GM19397 (cell line): ENCODE data around the gene CCDC3.
"Not testable (repeated sequence)": the region's sequence is repeated elsewhere in the genome, so short reads cannot be mapped to it uniquely, and the experiment has no call there.

Experiments
- ATAC-seq: cut with Tn5 transposase; IDR thresholded peaks from one replicate; pipeline ENCODE4 v1.9.1; 2021; ENCODE audit warnings: mild to moderate bottlenecking, moderate library complexity; ENCODE audit not compliant: unreplicated experiment

The CCDC3 gene

DNA sequence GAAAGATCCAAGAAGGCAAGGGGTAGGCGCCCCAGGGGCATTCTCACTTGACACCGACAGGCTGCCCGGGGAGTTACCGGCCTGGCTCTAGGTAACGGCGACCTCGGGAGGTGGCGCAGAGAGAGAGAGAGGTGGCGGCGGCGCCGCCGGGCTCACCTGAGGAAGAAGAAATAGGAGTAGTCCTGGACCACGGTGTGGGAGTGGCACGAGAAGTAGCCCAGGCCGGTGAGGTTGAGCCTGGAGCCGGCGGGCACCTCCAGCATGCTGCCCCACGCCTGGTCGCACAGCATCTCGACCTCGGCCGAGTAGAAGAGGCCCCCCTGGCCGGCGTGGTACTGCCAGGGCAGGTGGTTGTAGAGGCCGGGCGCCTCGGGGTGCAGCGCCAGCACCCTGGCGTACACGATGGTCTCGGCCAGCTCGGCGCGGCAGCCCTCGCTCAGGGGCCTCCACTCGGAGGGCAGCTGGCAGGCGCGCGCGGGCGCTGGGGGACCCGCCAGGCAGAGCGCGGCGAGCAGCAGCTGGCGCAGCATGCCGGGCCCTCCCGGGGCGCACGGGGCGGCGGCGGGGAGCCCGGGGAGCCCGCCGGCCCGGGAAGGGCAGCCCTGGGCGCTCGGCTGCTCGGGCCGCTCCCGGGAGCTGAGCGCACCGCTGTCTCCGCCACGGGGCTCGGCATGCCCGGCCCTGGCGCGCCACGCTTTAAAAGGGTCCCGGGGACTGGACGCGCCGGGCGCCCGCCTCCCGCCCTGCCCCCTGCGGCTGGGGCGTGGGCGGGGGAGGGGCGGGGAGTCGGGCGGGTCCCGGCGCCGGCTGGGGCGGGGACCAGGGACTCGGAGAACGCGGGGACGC is at the start of gene CCDC3:
TSS of gene CCDC3 (minus strand) at position 673 of the 846 bp plus-strand sequence. CDS start at position 530, 143 bp downstream.
- no peak for ATAC-seq

DNA sequence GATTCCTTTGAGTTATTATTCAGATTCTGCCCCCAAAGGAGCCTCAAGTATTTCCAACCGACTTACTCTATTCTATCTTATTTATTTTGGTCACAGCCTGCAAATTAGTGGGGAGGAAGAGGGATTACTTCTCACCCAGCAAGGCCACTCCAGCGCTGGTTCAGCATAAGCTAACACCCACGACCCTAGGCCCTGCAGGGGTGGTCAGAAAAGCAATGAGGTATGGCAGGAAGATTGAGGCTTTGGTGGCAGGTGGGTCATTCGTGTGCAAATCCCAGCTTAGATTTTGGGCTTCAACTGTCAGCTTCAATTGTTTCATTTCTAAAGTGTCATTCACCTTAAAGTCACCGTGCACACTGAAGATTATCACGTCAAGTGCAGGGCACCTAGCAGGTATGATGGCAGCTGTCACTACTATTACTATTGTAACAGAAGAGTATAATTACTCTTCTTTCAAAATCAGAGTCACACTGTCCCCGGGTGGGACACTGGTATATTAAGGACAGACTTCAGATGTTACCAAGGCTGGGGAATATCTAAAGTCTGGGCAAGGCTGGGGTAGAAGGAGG is 49.7 kb upstream of the CCDC3 start:
- no peak for ATAC-seq

DNA sequence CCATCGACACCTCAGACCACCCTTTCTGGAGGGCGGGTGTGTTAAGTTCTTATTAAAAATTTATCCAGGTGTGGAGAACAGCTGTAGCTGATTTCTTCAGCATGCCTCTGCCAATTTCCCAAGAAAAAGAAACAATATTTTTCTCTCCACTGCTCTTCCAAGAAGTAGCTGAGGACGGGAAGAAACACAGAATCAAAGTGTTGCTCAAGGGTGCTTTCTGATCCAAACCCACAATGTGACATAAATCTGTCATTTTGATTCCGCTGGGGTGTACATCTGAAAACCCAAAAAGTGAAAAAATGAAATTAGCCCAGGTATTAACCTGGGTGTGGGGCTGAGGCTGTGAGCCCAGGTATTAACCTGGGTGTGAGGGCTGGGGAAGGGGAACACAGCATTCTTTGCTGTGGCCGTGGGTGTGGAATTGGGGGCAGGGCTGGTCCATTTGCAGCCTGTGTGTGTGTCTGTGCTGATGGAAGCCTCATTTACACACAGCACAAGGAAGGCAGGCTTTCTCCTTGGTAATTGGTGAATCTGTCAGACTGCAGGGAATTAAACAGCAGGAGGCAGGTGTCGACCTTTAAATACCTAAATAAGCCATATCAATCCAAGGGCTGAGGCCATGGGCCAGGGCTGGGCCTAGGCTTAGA is 48.4 kb upstream of the CCDC3 start:
- no peak for ATAC-seq

DNA sequence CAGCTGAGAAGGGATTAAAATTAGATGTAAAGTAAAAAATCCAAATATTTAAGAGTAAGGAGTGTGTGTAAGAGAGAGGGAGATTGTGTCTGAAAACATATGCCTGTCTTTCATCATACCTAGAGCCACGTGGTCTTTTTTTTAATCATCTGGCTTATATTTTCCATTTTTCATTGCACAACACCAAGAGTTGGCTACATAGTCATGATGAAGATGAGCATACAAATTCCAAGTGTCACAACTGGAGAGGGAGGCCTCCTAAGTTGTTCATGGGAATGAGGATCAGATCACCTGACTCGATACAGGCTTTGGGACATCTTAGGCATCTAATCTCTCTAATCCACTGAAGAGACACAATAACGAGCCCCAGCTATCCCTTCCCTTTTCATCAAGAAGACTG is 47.2 kb upstream of the CCDC3 start:
- no peak for ATAC-seq

DNA sequence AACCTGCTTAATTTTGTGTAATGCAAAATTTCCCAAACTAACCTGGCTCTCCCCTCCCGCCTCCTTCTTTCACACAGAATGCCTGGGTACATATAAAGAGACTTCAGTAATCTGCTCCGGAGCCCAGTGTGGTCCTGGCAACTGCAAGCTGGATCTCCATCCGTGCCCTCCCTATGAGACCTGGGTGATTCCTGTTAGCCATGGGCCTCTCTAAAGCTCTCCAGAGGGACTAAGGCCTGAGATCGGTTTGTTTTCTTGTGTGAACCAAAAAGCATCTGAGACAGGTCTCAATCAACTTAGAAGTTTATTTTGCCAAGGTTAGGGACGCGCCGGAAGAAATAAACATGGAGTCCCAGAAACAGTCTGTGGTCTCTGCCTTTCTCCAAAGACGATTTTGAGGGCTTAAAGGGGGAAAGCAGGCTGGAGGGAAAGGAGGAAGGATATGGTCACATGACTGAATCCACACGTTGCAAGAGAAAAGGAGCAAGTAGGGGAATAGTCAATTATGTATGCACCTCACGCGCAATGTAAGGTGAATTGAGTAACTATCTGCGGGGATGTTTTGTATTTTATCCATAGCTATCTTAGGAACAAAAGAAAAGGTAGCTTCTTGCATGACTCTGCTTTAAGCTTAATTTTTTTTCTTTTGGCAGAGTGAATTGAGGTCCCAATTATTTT is 46.2 kb upstream of the CCDC3 start:
- no peak for ATAC-seq

DNA sequence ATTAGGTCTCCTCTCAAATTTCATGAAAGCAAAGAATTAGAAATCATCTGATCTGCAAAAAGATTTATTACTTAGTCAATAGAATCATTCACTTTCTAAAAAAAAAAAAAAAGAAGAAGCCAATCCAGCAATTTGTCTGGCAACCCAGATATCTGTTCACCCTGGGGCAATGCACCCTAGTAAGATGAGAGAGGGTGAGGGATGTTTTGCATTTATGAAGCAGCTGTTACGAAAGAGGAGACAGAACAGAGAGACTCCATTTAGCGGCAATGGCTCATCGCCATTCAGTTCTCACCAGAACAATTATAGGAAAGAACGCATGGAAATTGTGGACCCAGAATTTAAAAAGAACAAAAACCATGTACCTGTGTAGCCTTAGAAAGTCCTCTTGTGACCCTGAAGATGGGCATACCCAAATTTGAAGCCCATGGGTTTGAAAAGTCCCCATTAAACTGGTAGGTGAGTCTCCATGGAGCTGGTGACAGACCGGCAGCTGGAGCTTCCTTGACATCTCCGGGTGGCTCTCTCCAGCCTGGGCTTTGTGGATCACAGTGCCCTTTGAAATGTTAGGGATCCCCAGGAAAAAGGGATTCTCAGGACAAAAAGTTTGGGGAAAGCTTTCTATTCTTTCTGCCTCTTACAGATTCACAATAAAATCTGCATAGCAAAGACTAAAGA is 45.5 kb upstream of the CCDC3 start:
- no peak for ATAC-seq

DNA sequence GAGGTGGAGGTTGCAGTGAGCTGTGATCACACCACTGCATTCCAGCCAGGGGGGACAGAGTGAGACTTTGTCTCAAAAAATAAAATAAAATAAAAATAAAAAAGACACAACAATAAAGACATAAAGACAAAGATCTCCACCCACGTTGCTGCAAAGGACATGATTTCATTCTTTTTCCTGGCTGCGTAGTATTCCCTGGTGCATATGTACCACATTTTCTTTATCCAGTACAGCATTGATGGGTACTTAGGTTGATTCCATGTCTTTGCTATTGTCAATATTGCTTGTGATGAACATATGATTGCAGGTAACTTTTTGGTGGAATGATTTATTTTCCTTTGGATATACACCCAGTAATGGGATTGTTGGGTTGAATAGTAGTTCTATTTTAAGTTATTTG is 42.0 kb upstream of the CCDC3 start:
- ATAC-seq: no peak

DNA sequence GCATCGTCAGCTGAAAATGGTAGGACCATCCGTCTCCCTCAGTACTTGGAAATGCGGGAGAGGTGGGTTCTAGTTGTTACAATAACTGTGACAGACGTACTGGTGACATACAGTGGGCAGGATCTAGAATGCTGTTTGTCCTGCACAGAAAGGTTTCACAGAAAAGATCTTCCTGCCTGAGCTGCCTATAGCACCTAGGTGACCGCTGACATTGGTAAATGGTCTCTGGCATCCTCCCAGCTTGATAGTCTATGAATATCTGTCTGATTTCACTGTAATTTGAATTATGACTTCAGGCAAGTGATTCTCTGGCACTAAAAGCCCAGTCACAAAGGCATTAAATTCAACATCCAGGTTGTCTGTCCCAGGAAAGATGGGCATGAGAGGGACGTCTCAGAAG is 38.2 kb upstream of the CCDC3 start:
- ATAC-seq: no peak

DNA sequence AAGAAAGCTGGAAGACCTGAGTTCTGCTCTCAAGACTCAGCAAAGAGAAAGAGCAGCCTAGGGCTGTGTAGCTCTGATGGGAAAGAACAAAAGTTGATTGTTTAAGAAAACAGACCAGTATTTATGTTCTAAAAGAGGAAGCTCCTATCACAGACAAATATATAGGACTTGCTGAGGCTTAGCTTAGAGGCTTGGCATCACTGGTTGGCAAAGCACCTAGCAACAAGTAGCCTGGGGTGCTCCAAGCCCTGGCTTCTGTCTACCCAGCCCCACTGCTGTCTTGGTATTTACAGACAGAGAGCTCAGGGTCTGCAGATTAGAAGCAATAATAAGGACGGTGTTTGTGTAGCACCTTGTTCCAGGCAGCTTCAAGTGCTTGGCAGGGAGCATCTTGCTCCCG is 36.9 kb upstream of the CCDC3 start:
- no peak for ATAC-seq

DNA sequence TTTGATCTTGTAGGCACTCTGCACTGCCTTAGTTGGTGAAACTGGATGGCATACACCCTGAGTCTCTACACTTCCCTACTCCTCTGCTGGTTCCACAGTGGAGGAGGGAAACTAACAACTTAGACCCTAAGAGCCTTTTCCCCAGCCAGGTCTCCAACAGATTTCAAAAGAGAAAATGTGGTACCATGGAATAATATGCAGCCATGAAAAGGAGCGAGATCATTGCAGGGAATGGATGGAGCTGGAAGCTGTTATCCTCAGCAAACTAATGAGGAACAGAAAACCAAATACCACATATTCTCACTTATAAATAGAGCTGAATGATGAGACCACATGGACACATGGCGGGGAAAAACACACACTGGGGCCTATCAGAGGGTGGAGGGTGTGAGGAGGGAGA is 36.3 kb upstream of the CCDC3 start:
- no peak for ATAC-seq

DNA sequence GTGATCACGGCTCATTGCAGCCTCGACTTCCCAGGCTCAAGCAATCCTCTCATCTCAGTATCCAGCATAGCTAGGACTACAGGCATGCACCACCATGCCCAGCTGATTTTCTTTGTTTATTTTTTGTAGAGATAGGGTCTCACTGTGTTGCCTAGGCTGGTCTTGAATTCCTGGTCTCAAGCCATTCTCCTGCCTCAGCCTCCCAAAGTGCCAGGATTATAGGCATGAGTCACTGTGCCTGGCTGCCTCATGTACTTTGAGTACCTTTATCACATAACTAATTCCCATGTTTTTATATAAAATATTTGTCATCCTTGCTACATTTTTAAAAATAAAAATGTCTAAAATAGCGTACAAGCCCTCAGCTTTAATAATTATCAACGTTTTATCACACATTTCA is 35.3 kb upstream of the CCDC3 start:
- ATAC-seq: no peak

DNA sequence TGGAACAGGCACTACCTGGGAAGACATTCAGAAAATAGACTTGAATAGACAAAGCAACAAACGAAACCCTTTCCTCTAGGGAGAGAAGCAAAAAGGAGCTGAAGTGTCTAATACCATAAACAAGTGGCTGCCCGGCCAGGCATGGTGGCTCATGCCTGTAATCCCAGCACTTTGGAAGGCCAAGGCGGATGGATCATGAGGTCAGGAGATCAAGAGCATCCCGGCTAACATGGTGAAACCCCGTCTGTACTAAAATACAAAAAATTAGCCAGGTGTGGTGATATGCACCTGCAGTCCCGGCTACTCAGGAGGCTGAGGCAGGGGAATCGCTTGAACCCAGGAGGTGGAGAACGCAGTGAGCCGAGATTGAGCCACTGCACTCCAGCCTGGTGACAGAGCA is 34.2 kb upstream of the CCDC3 start:
- not testable (repeated sequence) for ATAC-seq

DNA sequence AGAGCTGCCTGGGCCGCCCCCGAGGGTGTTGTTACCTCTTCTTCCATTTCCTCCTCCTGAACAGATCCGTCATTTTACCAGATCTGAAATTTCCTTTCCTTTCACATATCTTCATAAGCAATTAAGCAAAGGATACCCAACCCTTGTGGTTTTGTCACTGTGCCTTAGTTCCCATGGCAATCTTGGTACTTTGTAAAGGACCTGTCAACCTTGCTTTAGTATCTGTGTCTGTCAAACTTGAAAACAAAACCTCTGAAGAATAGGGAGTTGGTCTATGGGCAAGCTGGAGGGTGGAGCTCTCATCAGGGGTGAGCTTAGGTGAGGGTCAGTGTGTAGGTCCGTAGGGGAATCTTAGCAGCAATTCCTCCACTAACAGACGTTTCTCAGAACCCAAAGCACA is 25.4 kb upstream of the CCDC3 start:
- ATAC-seq: no peak

DNA sequence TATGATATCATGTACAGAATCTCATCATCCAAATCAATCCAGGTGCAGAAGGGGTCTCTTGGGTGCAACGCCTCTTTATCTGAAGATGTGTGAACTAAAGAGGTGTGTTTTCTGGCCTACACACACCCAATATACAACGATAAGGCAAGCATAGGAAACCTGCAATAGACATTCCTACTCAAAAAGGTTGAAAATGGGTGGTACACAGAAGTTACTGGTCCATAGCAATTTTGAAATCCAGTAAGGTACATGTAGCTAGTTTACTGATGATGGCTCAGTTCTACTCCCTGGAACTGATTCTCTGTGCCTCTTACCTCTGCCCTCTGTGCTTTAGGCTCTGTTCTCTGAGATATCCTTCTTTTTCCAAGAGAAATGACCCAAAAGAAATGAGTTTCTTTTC is 22.2 kb upstream of the CCDC3 start:
- no peak for ATAC-seq

DNA sequence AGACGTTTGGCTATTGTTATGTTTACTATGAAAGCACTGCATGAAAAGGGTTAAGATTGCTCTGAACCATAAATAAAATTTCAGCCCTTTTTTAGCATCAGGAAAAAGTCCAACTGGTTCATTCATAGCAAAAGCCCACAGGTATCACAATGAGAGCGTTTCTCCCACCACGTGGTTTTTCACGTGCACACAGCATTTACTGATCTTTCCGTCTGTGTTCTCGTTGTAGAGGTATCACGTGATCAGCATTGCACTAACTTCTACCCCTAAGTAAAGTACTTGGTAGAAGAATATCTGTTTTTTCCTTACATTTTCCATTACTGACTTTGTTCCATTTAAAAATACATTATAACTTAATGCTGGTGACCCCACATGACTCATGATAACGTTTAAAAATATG is 17.8 kb upstream of the CCDC3 start:
- no peak for ATAC-seq

DNA sequence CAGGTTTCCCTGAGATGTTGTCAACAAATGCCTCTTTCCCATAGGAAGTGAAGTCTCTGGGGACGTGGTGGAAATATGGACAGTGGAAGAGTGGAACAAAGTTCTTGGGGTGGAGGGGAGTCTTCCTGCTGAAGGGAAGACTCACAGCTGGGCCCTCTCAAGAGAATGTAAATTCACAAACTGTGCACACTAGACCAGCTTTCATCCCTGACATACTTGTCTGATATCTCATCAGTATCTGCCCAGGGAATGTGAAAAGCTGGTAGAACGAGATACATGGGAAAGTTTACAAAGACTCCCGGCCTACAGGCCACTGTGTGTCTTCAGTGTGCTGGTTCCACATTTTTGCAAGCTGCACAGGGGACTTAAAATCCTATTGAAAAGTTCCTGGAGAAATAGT is 16.7 kb upstream of the CCDC3 start:
- ATAC-seq: no peak

DNA sequence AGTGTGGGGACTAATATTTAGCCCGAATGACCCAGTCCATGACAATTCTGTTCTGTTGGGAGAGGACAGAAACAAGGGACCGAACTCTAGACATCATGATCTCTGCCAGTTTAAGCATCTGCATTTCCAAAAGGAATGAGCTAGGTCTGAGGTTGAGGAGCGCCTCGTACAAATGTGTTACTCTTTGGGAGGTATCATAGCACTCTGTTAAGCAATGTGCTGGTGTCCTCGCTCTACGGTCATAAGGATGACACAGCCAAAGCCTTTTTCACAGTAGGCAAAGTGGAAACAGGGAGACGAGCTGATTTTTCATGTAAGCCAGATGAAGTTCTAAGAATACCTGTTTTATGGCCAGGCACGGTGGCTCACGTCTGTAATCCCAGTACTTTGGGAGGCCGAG is 15.4 kb upstream of the CCDC3 start:
- no peak for ATAC-seq

DNA sequence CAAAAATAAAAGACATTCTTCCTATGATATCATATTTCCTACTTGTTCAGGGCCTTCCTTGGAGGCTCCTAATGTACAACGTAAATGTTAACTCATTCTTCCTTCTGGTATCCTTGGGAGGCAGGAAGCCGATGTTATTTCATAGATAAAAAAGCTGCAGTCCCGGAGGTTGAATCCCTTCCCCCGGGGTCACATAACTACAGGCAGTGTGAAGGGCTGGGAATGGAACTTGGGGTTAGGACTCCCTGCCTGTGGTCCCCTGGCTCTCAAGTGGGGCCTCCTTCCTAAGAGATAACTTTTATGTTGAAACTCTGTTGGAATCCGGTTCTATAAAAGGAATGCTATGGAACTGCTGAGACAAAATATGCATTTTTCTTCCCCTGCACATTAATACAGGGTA is 14.9 kb upstream of the CCDC3 start:
- no peak for ATAC-seq

DNA sequence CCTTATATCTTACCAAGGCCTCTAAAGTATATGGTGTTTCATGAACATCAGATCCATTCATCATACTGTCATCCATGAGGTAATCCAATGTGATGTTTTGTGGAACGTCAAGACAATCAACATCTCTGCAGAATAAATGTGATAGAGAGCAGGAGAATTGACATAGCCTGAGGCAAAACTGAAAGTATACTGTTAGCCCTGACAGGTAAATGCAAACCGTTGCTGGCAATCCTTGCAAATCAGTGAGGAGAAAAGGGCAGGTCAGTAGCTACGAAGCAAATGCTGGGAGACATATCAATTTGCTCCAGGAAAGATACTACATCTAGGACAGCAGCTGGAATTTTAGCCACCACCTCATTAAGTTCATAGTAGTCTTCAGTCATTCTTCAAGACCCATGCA is 4.5 kb upstream of the CCDC3 start:
- no peak for ATAC-seq

DNA sequence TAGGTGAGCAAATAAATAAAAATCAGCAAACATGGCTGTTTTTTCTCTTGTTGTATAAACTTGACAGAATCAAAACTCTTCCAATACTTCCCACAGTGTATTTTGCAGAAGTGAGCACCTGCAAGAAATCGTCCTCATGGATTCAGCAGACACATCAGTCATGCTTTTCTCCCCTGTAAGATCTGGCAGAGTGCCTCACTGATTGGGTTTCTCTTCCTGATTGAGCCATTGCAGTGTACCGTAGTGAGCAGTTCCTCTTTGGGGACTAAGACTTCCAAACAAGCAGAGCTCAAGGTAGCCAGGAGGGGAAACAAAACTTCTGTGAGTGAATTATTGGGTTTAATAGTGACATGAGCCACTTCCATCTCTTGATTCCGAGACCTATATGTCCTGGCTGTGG is 2.2 kb upstream of the CCDC3 start:
- no peak for ATAC-seq

DNA sequence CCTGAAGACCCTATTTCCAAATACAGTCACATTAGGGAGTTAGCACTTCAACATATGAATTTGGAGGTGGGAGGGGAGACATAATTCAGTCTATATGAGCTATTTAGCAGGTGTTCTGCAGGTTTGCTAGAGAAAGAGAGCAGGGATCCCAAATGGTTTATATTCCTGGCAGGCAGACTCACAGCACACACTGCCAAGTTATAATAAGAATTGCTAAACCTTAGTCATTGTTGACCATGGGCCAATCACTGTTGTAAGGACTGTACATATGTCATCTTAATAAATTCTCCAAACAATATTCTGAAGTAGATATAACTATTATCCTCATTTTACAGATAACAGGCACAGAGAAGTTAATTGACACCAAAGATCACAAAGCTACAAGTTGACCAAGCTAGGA is 1.5 kb upstream of the CCDC3 start:
- no peak for ATAC-seq
